HG03196 (cell line): Measurements from ENCODE around the gene REN.
A peak's percentile ranks its signal among the peaks of the same experiment; 100 is the strongest.

Experiments
- ATAC-seq: cut with Tn5 transposase; IDR thresholded peaks from one replicate; pipeline ENCODE4 v1.9.1; 2021; ENCODE audit not compliant: unreplicated experiment

REN gene

GRCh38 chr1:204191456-204191855 is 25.3 kb upstream of the REN start:
- no peak for ATAC-seq

- no peak for ATAC-seq
These were observed 24.4 kb upstream of the REN start for GRCh38 chr1:204190212-204191211.

GRCh38 chr1:204188959-204189639 is 23.0 kb upstream of the REN start:
- ATAC-seq = no peak

GRCh38 chr1:204186597-204186996 is 20.5 kb upstream of the REN start:
- ATAC-seq = no peak

GRCh38 chr1:204181116-204181515 is 15.0 kb upstream of the REN start:
- ATAC-seq = no peak

- no peak for ATAC-seq
These were observed 14.0 kb upstream of the REN start for GRCh38 chr1:204180133-204180532.

GRCh38 chr1:204178487-204179281 is 12.5 kb upstream of the REN start:
- ATAC-seq = no peak

- ATAC-seq = no peak
These were observed 11.0 kb upstream of the REN start for GRCh38 chr1:204177133-204177532.

- ATAC-seq = no peak
These were observed 9.9 kb upstream of the REN start for GRCh38 chr1:204176049-204176448.

- no peak for ATAC-seq
These were observed 8.8 kb upstream of the REN start for GRCh38 chr1:204174958-204175357.

GRCh38 chr1:204172404-204173029 is 6.4 kb upstream of the REN start:
- no peak for ATAC-seq

- no peak for ATAC-seq
These were observed 5.6 kb upstream of the REN start for GRCh38 chr1:204171751-204172178.

GRCh38 chr1:204170494-204171155 is 4.5 kb upstream of the REN start:
- ATAC-seq = no peak

GRCh38 chr1:204169858-204170257 is 3.7 kb upstream of the REN start:
- ATAC-seq = no peak

GRCh38 chr1:204167730-204168129 is 1.6 kb upstream of the REN start:
- ATAC-seq = no peak

GRCh38 chr1:204162494-204163074 is 3.6 kb downstream of the REN start:
- peak; percentile 67 for ATAC-seq

- no peak for ATAC-seq
These were observed 4.3 kb downstream of the REN start for GRCh38 chr1:204161609-204162493.

GRCh38 chr1:204157962-204158361 is 8.2 kb downstream of the REN start:
- no peak for ATAC-seq

- ATAC-seq = no peak
These were observed 10.3 kb downstream of the REN start for GRCh38 chr1:204155881-204156280.
